GM23338 (cell line): ENCODE measurements around the gene UQCRFS1.

Experiments used
- CREB1 ChIP-seq: fragments of 250-450 bp; sonication (Bioruptor Pico); IDR thresholded peaks from 2 replicates; pipeline ENCODE4 v1.5.0; 2020; ENCODE audit warnings: low read depth, mild to moderate bottlenecking, moderate library complexity
- CTCF ChIP-seq, 2 experiments: fragments of 200-600 bp in 1 of 2; sonication (generic) in 1 of 2; conservative IDR thresholded peaks; 2 replicates each; pipeline versions ENCODE4 v1.5.1 to v1.6.1; 2016 to 2017; ENCODE audit warnings: antibody characterized with exemption in 2 of 2, low read depth in 2 of 2, mild to moderate bottlenecking in 2 of 2, moderate library complexity in 1 of 2
- ETS1 ChIP-seq: IDR thresholded peaks from 2 replicates; pipeline ENCODE4 v1.6.1; 2016; ENCODE audit warnings: antibody characterized with exemption
- EZH2 ChIP-seq: fragments of 200-600 bp; sonication (generic); IDR thresholded peaks from one replicate; pipeline ENCODE4 v1.8.0; 2017; ENCODE audit warnings: antibody characterized with exemption, mild to moderate bottlenecking, low read depth; ENCODE audit not compliant: unreplicated experiment
- EZH2phosphoT487 ChIP-seq: fragments of 200-600 bp; sonication (generic); IDR thresholded peaks from one replicate; pipeline ENCODE4 v1.8.1; 2018; ENCODE audit warnings: antibody characterized with exemption; ENCODE audit not compliant: unreplicated experiment
- JUNB ChIP-seq: IDR thresholded peaks from one replicate; pipeline ENCODE4 v1.6.1; 2016; ENCODE audit warnings: antibody characterized with exemption; ENCODE audit not compliant: unreplicated experiment
- NANOG ChIP-seq: IDR thresholded peaks from 2 replicates; pipeline ENCODE4 v1.6.1; 2016; ENCODE audit warnings: antibody characterized with exemption, borderline replicate concordance
- POLR2AphosphoS5 ChIP-seq: IDR thresholded peaks from 2 replicates; pipeline ENCODE4 v1.6.1; 2016; ENCODE audit warnings: antibody characterized with exemption, low read depth
- REST ChIP-seq: IDR thresholded peaks from one replicate; pipeline ENCODE4 v1.6.1; 2018; ENCODE audit warnings: antibody characterized with exemption; ENCODE audit not compliant: unreplicated experiment

GRCh38 chr19:29172302-29172701 is 40.6 kb downstream of the UQCRFS1 start:
- TF ChIP-seq ETS1 (no peak), JUNB (no peak), CTCF (conservative IDR thresholded peaks at IDR 0.05; ENCODE audit: low read depth in 2 of 2) (no peak), POLR2AphosphoS5 (no peak), EZH2phosphoT487 (no peak), EZH2 (no peak), CREB1 (CRISPR knock-in tag) (no peak), NANOG (no peak), REST (no peak)
